IPS-NIHi7 (cell line): ENCODE measurements around the gene ARL15.

ENCODE experiments used
- DNase-seq: peaks from one replicate; pipeline ENCODE4 v3.0.0; 2012; ENCODE audit warnings: mixed read lengths; ENCODE audit errors: extremely low spot score

The ARL15 gene

GRCh38 chr5:54249210-54250028, 61.0 kb downstream of the ARL15 start:
- DNase-seq, result no peak

GRCh38 chr5:54247226-54247625, 63.1 kb downstream of the ARL15 start:
- no peak for DNase-seq

- DNase-seq, result peak; percentile 52
Observed at GRCh38 chr5:54243483-54244080, 66.8 kb downstream of the ARL15 start.

- DNase-seq, result no peak
Observed at GRCh38 chr5:54242297-54242696, 68.1 kb downstream of the ARL15 start.

GRCh38 chr5:54234304-54234933, 76.0 kb downstream of the ARL15 start:
- no peak for DNase-seq

GRCh38 chr5:54230936-54231685, 79.3 kb downstream of the ARL15 start:
- no peak for DNase-seq

GRCh38 chr5:54229041-54229780, 81.2 kb downstream of the ARL15 start:
- DNase-seq, result peak; percentile 61

GRCh38 chr5:54227759-54228158, 82.6 kb downstream of the ARL15 start:
- DNase-seq, result no peak

- no peak for DNase-seq
Observed at GRCh38 chr5:54227109-54227508, 83.3 kb downstream of the ARL15 start.

- no peak for DNase-seq
Observed at GRCh38 chr5:54226215-54226614, 84.2 kb downstream of the ARL15 start.

GRCh38 chr5:54224103-54224826, 86.1 kb downstream of the ARL15 start:
- DNase-seq, result no peak

- no peak for DNase-seq
Observed at GRCh38 chr5:54222336-54222735, 88.0 kb downstream of the ARL15 start.

- DNase-seq, result no peak
Observed at GRCh38 chr5:54221135-54221534, 89.2 kb downstream of the ARL15 start.

GRCh38 chr5:54220230-54221040, 89.9 kb downstream of the ARL15 start:
- no peak for DNase-seq

GRCh38 chr5:54217826-54218503, 92.4 kb downstream of the ARL15 start:
- DNase-seq, result peak; percentile 51

- DNase-seq, result peak; percentile 30
Observed at GRCh38 chr5:54215233-54215736, 95.1 kb downstream of the ARL15 start.

GRCh38 chr5:54214722-54215121, 95.7 kb downstream of the ARL15 start:
- DNase-seq, result no peak

GRCh38 chr5:54212331-54212730, 98.0 kb downstream of the ARL15 start:
- no peak for DNase-seq

- DNase-seq, result no peak
Observed at GRCh38 chr5:54211912-54212311, 98.5 kb downstream of the ARL15 start.
